ENCODE data around the gene PGAM2. TPM values are rescaled to one million over a fixed set of nuclear protein-coding genes. Genes with fewer than 3 reads are reported as not detected.

The PGAM2 gene
- 0.44 TPM in 1 of 2 replicates, not detected in the other for total RNA-seq

DNA sequence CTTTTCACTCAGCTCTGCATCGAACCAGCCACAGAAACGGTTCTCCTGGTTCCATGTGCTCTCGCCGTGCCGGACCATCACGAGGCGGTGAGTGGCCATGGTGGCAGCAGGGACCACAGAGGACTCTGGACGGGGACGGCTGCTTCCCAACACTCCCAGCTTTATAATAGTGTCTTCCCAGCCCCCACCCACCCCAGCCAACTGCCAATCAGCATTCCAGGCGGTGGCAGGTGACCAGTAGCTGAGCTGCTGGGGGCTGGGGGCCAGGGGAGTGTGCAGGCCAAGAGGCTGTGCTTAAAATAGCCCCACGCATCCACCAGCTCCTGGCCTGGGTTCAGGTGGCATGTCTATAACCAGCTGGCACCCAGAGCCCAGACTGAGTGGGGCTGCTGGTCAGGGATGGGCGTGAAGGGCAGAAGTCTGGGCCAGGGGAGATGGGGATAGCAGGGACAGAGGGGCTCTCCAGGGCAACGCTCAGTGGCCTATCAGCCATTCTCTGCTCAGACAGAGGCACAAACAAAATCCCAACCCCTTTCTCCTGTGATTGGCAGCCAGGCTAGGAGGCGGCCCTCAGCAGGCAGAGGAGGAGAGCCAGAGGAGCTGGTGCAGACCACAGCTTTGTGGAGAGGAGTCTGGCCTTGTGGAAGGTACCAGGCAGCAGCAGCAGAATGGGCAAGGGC, at the start of gene PGAM2:
PGAM2 (minus strand) TSS at position 137 of the 680 bp plus-strand sequence; CDS start at position 99, 38 bp downstream.

GRCh38 chr7:44103923-44104859, 38.8 kb upstream of the PGAM2 start, which contains the start of gene AEBP1:
Gene AEBP1, plus strand, starts transcription at chr7:44104345. Its CDS starts 321 bp downstream, at chr7:44104666.

GRCh38 chr7:44044315-44045225, 20.8 kb downstream of the PGAM2 start, which contains the start of gene DBNL:
Gene DBNL, plus strand, starts transcription at chr7:44044702. Its CDS starts 36 bp downstream, at chr7:44044738.

Other genes starting within 250 kb of the PGAM2 start
- gene MRPS24, start 196.1 kb downstream of the PGAM2 start, total RNA-seq = 103 and 170 TPM in 2 replicates
- gene URGCP, start 159.0 kb downstream of the PGAM2 start, total RNA-seq = 23.2 and 32.2 TPM in 2 replicates
- 10.3 and 11.8 TPM in 2 replicates for gene UBE2D4, start 139.1 kb downstream of the PGAM2 start, total RNA-seq
- gene SPDYE1, start 67.7 kb downstream of the PGAM2 start, total RNA-seq = not detected in 2 replicates
- gene DBNL, start 20.9 kb downstream of the PGAM2 start, total RNA-seq = 130 and 189 TPM in 2 replicates
- gene POLM, start 17.0 kb upstream of the PGAM2 start, total RNA-seq = 10.7 and 19.9 TPM in 2 replicates
- gene AEBP1, start 38.8 kb upstream of the PGAM2 start, total RNA-seq = 41.8 and 95.6 TPM in 2 replicates
- 77.3 and 144 TPM in 2 replicates for gene POLD2, start 58.0 kb upstream of the PGAM2 start, total RNA-seq
- gene MYL7, start 75.8 kb upstream of the PGAM2 start, total RNA-seq = 0.44 TPM in 1 of 2 replicates, not detected in the other
- 0.22 TPM in 1 of 2 replicates, not detected in the other for gene GCK, start 123.9 kb upstream of the PGAM2 start, total RNA-seq
- 116 and 161 TPM in 2 replicates for gene YKT6, start 135.4 kb upstream of the PGAM2 start, total RNA-seq

Measured in placental pericyte (primary cell).